Kasumi-1 (cell line): ENCODE results near the gene KIAA1755.

Experiments used
- DNase-seq, 2 experiments: peaks; one replicate each; lab custom pipeline; 2025; lab: John Stamatoyannopoulos, UW

The KIAA1755 gene, protein sequence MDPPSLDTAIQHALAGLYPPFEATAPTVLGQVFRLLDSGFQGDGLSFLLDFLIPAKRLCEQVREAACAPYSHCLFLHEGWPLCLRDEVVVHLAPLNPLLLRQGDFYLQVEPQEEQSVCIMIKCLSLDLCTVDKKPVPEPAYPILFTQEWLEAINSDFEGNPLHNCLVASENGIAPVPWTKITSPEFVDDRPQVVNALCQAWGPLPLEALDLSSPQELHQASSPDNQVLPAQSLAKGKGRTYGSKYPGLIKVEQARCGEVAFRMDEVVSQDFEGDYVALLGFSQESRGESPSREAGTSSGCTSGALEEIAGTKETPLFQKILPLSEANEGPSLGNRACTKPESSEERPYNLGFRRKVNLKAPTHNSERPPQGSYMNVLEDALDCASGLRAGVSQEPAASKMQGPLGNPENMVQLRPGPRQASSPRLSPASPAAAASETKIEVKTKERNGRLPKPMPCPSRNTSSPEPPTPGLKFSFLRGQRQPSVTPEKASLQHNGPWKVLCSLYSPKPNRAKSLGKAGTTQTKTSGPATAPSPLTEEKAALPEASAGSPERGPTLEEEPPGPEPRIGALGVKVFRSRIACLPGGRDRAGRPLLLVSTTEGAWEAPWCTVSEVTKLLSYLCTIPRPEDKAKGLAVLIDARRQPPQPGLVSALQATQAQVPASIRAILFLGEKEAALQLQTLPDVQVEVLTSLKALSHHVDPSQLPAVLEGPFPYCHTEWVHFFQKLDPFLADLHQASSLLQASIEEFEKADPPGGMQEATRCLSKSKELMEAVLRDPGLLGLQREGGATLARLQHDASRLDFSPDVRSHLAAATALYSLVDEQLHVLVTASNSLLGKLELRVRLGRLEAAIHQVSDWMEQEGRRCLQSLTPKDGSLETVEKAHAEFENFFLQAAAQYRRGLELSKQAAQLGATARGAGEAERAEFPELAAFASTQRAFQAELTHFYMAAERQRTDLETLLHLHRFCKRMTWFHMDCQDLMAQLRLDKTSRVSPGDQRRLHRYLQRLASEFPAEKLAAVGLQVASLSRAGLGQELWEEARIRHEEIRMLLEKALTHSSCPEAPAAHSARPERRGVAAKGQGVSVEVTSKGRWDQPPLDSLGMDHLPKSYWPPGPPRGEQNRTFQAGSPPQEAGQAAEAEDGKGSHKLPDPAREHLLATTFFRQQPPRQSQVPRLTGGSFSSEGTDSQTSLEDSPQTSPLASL

GRCh38 chr20:38260378-38261053, at the start of gene KIAA1755:
Gene KIAA1755, minus strand, starts transcription at chr20:38260735. Its CDS starts 235 bp downstream, at chr20:38260500.
- DNase-seq: no peak

DNA sequence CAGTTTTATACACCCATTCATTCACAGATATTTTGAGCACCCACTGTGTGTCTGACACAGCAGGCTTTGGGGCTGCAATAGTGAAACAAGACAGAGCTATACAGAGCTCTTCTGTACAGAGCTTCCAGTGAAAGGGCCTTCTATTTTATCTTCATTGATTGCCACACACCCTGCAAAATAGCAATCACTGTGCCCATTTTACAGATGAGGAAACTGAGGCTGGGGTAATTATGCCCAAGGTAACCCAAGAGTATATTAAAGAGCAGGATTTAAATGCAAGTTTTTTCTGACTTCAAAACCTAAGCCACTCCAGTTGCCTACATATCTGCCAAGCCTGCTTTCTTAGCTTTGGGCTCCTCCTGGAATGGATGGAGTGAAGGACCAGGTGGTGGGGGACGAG, 47.9 kb upstream of the KIAA1755 start:
- no peak for DNase-seq

- no peak for DNase-seq
These were observed 47.5 kb upstream of the KIAA1755 start for GRCh38 chr20:38308047-38308438.

GRCh38 chr20:38307371-38308046, 47.0 kb upstream of the KIAA1755 start:
- DNase-seq: peak in 1 of 2 experiments; percentile 8

GRCh38 chr20:38306379-38306778, 45.8 kb upstream of the KIAA1755 start:
- DNase-seq: no peak

DNA sequence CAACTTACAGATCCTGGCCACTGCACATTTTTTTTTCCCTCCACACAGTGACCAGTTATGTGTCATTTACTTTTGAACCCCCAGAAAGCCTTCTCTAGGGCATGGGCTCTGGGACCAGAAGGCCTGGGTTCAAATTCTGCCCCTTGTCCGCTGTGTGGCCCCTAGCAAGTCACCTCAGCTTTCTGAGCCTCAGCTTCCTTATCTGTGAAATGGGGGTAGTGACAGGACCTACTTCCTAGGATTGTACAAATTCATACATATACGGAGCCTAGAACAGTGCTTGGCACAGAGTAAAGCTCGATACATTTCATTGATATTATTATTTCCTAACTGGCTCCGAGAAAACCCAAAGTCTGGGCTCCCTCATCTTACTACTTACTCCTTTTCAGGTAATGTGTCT, 45.0 kb upstream of the KIAA1755 start:
- DNase-seq: no peak

- DNase-seq: peak; percentile 48 to 50
These were observed 44.4 kb upstream of the KIAA1755 start for GRCh38 chr20:38304845-38305447.

GRCh38 chr20:38303908-38304379, 43.4 kb upstream of the KIAA1755 start, which contains the start of gene BPI:
Gene BPI, plus strand, starts transcription at chr20:38304156. Its CDS starts 68 bp downstream, at chr20:38304224.
- DNase-seq: peak; percentile 95 to 96

- no peak for DNase-seq
These were observed 42.3 kb upstream of the KIAA1755 start for GRCh38 chr20:38302786-38303185.

- DNase-seq: no peak
These were observed 40.8 kb upstream of the KIAA1755 start for GRCh38 chr20:38301309-38301708.

GRCh38 chr20:38300438-38300837, 39.9 kb upstream of the KIAA1755 start:
- no peak for DNase-seq

GRCh38 chr20:38299963-38300362, 39.4 kb upstream of the KIAA1755 start:
- DNase-seq: no peak

- peak; percentile 90 to 94 for DNase-seq
These were observed 38.3 kb upstream of the KIAA1755 start for GRCh38 chr20:38298768-38299288.

DNA sequence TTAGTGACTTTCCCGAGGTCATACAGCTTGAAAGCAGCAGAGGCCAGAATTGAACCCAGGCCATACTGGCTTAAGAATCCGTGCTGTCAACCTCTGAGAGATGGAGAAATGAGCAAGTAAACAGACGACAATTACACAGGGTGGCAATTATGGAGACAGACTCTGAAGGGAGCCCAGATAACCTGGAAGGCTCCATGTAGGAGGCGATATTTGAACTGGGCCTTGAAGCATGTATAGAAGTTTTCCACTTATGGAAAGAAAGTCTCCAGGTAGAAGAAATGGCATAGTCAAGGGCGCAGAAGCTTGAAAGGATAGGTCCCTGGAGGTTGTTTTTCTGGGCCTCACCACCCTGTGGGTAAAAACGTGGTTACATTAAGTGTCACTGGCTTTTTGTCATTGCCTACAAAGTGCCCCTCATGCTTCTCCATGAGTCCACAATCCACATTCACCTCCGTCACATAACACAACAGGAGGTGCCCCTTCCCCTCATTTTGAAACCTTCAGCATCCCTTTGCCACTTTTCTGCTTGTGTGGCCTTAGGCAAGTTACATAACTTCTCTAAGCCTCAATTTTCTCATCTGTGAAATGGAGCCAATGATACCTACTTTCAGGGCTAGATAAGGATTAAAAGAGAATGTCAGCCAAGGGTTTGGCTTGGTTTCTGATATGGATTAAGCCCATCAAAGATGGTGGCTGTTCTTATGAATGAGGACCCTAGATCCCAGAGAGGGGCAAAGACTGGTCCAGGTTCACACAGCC, 37.6 kb upstream of the KIAA1755 start:
- DNase-seq: no peak

DNA sequence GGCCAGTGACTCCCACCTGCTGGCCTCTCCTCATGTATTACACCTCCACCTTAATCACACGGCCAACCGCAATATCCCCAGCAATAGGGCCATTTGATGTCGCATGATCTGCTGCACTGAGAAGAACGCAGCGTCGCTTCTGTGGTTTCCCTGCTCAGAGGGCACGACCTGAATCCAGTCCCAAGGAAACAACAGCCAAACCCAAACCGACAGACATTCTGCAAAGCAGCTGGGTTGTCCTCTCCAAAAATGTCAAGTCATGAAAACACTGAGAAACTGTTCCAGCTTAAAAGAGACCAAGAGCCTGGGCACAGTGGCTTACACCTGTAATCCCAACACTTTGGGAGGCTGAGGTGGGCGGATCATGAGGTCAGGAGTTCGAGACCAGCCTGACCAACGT, 35.9 kb upstream of the KIAA1755 start:
- DNase-seq: no peak

- DNase-seq: no peak
These were observed 35.3 kb upstream of the KIAA1755 start for GRCh38 chr20:38295811-38296210.

DNA sequence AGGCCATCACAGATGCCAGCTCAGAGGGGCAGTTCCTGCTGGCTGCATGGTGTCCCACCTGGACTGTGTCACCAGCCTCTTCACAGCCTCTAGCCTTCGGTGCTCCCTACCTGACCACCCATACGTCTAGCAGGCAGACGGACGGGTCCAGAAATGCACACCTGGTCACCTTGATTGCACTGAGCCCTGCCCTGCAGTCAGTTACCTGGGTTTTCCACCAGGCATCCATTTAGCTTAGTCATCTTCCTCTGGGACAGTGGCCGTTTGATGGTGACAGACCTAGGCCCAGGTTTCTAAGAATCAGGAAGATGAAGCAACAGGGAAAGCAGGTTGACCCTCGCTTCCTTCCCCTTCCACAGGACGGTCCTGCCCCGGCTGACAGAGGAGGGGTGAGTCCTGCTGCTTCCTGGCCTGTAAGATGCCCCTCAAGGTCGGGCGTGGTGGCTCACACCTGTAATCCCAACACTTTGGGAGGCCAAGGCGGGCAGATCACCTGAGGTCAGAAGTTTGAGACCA, 33.6 kb upstream of the KIAA1755 start:
- no peak for DNase-seq

DNA sequence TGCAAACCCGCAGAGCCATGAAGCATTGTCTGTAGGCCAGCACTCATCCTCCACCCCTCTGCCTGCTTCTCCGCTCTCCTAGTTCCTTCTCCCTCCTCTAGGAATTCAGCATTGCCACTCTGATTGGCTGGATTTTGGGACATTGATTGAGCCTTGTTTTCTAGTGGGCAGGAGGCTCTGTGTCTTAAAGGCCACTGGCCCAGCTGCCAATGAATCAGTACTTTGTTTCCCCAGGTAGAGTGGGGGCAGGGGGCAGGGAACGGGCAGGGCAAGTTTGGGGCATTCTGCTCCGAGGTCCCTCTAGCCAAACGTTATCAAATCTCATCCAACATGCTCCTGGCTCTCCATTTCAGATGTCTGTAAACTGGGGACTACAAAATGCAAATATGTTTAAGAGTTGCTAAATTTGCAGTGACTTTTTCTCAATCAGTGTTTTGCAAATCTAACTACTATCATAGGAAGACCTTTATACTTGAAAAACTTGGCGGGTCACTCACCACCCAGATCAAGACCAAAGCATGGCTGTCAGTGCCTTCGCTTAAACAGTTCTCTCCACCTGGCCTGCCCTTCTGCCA, 33.0 kb upstream of the KIAA1755 start:
- DNase-seq: no peak

DNA sequence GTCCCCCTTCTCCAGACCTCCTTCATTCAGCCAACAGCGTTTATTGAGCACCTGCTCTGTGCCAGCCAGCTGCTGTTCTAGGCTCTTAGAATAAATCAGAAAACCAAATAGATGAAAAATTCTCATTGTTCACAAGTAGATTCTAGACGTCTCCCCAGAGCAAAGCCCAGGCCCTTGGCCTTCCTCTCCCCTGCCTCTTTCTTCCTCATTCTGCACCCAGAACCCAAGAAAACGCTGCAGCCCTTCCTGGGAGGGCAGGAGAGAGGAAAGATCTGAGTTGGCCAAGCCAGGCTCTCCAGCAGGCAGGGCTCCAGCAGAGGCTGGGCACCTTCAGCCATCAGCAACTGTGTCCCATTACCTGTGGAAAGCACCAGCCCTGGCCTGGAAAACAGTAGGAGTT, 31.4 kb upstream of the KIAA1755 start:
- DNase-seq: peak; percentile 39 to 50
